Ovary (tissue), 3 donors: Measurements from ENCODE around the gene SDK1.

Experiments
- CTCF ChIP-seq, 3 donors: fragments of 450-650 bp in 2 of 3; fragments of 200-600 bp in 1 of 3; IDR thresholded peaks; one replicate each; pipeline versions ENCODE4 v1.5.1 to v1.8.0; 2016 to 2022; ENCODE audit warnings: antibody characterized with exemption in 3 of 3, mild to moderate bottlenecking in 1 of 3
- EP300 ChIP-seq: sonication (generic); formaldehyde crosslinking; IDR thresholded peaks from one replicate; pipeline ENCODE4 v1.6.1; 2017; ENCODE audit warnings: antibody characterized with exemption
- POLR2A ChIP-seq: fragments of 450-650 bp; IDR thresholded peaks from one replicate; pipeline ENCODE4 v1.6.1; 2017; ENCODE audit warnings: antibody characterized with exemption, mild to moderate bottlenecking, moderate library complexity
- donor health status: DM: no; HTN: no; CAD: no.

GRCh38 chr7:3960942-3961341 lies 659.9 kb downstream of the SDK1 start:
- TF ChIP-seq POLR2A, result no peak
- no peak for TF ChIP-seq CTCF (IDR thresholded peaks at IDR 0.05)
- no peak for TF ChIP-seq EP300
